HepG2 (cell line): ENCODE measurements around the gene NR2F6. TPM values are rescaled to one million over a fixed set of nuclear protein-coding genes. Genes with fewer than 3 reads are reported as not detected.
A peak's percentile ranks its signal among the peaks of the same experiment; 100 is the strongest.

Experiments
- CTCF ChIP-seq: sonication (generic); formaldehyde crosslinking; IDR thresholded peaks from 2 replicates; pipeline ENCODE4 v1.5.0; 2020; ENCODE audit warnings: mild to moderate bottlenecking, missing genetic modification reagents, moderate library complexity
- E2F2 ChIP-seq: sonication (generic); formaldehyde crosslinking; IDR thresholded peaks from 2 replicates; pipeline ENCODE4 v1.4.0; 2020; ENCODE audit warnings: missing genetic modification reagents, borderline replicate concordance
- HMG20B ChIP-seq: conservative IDR thresholded peaks from 2 replicates; pipeline ENCODE4 v1.6.1; 2016; ENCODE audit warnings: missing genetic modification reagents, missing compliant biosample characterization
- JUN ChIP-seq: sonication (generic); formaldehyde crosslinking; IDR thresholded peaks from 2 replicates; pipeline ENCODE4 v1.4.0; 2020; ENCODE audit warnings: mild to moderate bottlenecking, missing genetic modification reagents
- LCORL ChIP-seq, 2 experiments: fragments of 450-650 bp in 1 of 2; sonication (generic) in 1 of 2; formaldehyde crosslinking in 1 of 2; IDR thresholded peaks; 2 replicates each; pipeline versions ENCODE4 v1.5.0 to v1.6.1; 2017 to 2020; ENCODE audit warnings: antibody characterized with exemption in 1 of 2, missing genetic modification reagents in 1 of 2
- MIER3 ChIP-seq: IDR thresholded peaks from 2 replicates; pipeline ENCODE4 v1.6.1; 2016; ENCODE audit warnings: missing compliant biosample characterization, borderline replicate concordance
- MTA1 ChIP-seq: sonication (generic); formaldehyde crosslinking; IDR thresholded peaks from 2 replicates; pipeline ENCODE4 v1.4.0; 2020; ENCODE audit warnings: missing genetic modification reagents, mild to moderate bottlenecking, borderline replicate concordance
- NR2F1 ChIP-seq, 2 experiments: fragments of 450-650 bp in 1 of 2; formaldehyde crosslinking in 1 of 2; IDR thresholded peaks; 2 replicates each; pipeline versions ENCODE4 v1.5.0 to v1.6.1; 2016 to 2020; ENCODE audit warnings: mild to moderate bottlenecking in 1 of 2, missing compliant biosample characterization in 1 of 2, missing genetic modification reagents in 1 of 2, moderate library complexity in 1 of 2
- PLSCR1 ChIP-seq: sonication (generic); formaldehyde crosslinking; IDR thresholded peaks from 2 replicates; pipeline ENCODE4 v1.5.0; 2020; ENCODE audit warnings: missing genetic modification reagents, mild to moderate bottlenecking, borderline replicate concordance
- PRMT3 ChIP-seq: sonication (generic); formaldehyde crosslinking; IDR thresholded peaks from 2 replicates; pipeline ENCODE4 v1.8.1; 2022; ENCODE audit warnings: low read depth, mild to moderate bottlenecking, moderate library complexity, missing genetic modification reagents, borderline replicate concordance
- SNRNP70 ChIP-seq: fragments of 200-400 bp; formaldehyde crosslinking; IDR thresholded peaks from 2 replicates; pipeline ENCODE4 v1.6.1; 2017; ENCODE audit warnings: mild to moderate bottlenecking, low read depth, low read length, moderate library complexity
- SOX13 ChIP-seq, 3 experiments: fragments of 450-650 bp in 1 of 3; sonication (generic) in 1 of 3; formaldehyde crosslinking in 1 of 3; IDR thresholded peaks in 2 of 3; conservative IDR thresholded peaks in 1 of 3; 2 replicates each; pipeline versions ENCODE4 v1.5.0 to v1.6.1; 2016 to 2020; ENCODE audit warnings: antibody characterized with exemption in 1 of 3, mild to moderate bottlenecking in 1 of 3, missing compliant biosample characterization in 1 of 3, missing genetic modification reagents in 1 of 3, moderate library complexity in 1 of 3
- SP1 ChIP-seq, 2 experiments: fragments of 450-650 bp in 1 of 2; sonication (generic) in 1 of 2; formaldehyde crosslinking in 1 of 2; IDR thresholded peaks; 2 replicates each; pipeline versions ENCODE4 v1.4.0 to v1.6.1; 2016 to 2020; ENCODE audit warnings: missing genetic modification reagents in 1 of 2
- TBX2 ChIP-seq: sonication (generic); formaldehyde crosslinking; IDR thresholded peaks from 2 replicates; pipeline ENCODE4 v1.5.0; 2020; ENCODE audit warnings: missing genetic modification reagents, mild to moderate bottlenecking, borderline replicate concordance
- ZFP90 ChIP-seq: sonication (generic); formaldehyde crosslinking; IDR thresholded peaks from 2 replicates; pipeline ENCODE4 v1.8.0; 2022; ENCODE audit warnings: missing genetic modification reagents, mild to moderate bottlenecking, inconsistent platforms, borderline replicate concordance
- ZNF124 ChIP-seq: sonication (generic); formaldehyde crosslinking; IDR thresholded peaks from 2 replicates; pipeline ENCODE4 v1.4.0; 2020; ENCODE audit warnings: missing genetic modification reagents
- ZNF614 ChIP-seq: IDR thresholded peaks from 2 replicates; pipeline ENCODE4 v1.6.1; 2018; ENCODE audit warnings: missing biosample characterization, missing genetic modification reagents, inconsistent platforms, borderline replicate concordance
- ZNF761 ChIP-seq: sonication (generic); formaldehyde crosslinking; conservative IDR thresholded peaks from 2 replicates; pipeline ENCODE4 v1.4.0; 2020; ENCODE audit warnings: mild to moderate bottlenecking, missing genetic modification reagents
- ZNF766 ChIP-seq: sonication (generic); formaldehyde crosslinking; IDR thresholded peaks from 2 replicates; pipeline ENCODE4 v1.5.0; 2020; ENCODE audit warnings: missing genetic modification reagents, borderline replicate concordance
- ZNF777 ChIP-seq: sonication (generic); formaldehyde crosslinking; IDR thresholded peaks from 2 replicates; pipeline ENCODE4 v1.4.0; 2020; ENCODE audit warnings: missing genetic modification reagents
- polyA plus RNA-seq, 8 experiments: library from polyadenylated mRNA; depleted of rRNA in 3 of 8; stranded (reverse) in 7 of 8; unstranded in 1 of 8; fragments of >200 nt; fragmentation: Illumina TruSeq in 4 of 8; extraction: Trizol in 4 of 8; gene quantifications; 2 replicates each; pipeline versions ENCODE4 v1.2.1 to v1.2.3, GENCODE V29; 2011 to 2016; ENCODE audit warnings: low read depth in 4 of 8, missing spikeins in 1 of 8, mixed read lengths in 1 of 8; ENCODE audit not compliant: insufficient read depth in 1 of 8
- total RNA-seq, 5 experiments: library from RNA; depleted of rRNA; stranded (reverse); fragments of >200 nt; fragmentation: Illumina TruSeq; extraction: Trizol; gene quantifications; 2 replicates each; pipeline ENCODE4 v1.2.3, GENCODE V29; 2016; ENCODE audit warnings: low read depth in 1 of 5
- TF ChIP-seq, protein P1 (sequence below): sonication (generic); formaldehyde crosslinking; IDR thresholded peaks from 2 replicates; pipeline ENCODE4 v1.5.0; 2020; ENCODE audit warnings: mild to moderate bottlenecking, missing genetic modification reagents
- TF ChIP-seq, protein P2 (sequence below): IDR thresholded peaks from 2 replicates; pipeline ENCODE4 v1.6.1; 2018; ENCODE audit warnings: missing genetic modification reagents

NR2F6 gene
- total and polyA plus RNA-seq, 2 of the 13 experiments (the other 11 are each of a cell fraction or from before 2014, with no cell fraction given), result 30.9 to 72.4 TPM

DNA sequence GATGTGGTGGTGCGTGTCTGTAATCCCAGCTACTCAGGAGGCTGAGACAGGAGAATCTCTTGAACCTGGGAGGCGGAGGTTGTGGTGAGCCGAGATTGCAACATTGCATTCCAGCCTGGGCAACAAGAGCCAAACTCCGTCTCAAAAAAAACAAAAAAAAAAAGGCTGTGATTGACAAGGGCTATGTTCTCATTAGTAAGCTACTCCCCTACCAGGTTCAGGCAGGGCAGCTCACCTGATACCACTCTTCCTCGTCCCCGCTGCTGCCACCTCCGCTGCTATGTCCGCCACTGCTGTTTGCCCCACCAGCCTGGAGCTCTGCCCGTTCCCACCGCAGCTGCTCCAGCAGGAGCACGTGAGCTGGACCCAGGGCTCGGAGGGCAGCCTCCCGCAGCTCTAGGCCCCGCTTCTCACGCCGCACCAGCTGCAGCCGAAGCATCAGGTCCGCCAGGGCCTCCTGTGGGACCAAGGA is 9.5 kb upstream of the NR2F6 start (continued):
- no peak for TF ChIP-seq SP1 (IDR thresholded peaks at IDR 0.05)
- no peak for TF ChIP-seq SP1 (CRISPR knock-in tag; IDR thresholded peaks at IDR 0.05)
- no peak for TF ChIP-seq JUN (CRISPR knock-in tag)
- no peak for TF ChIP-seq ZNF761 (CRISPR knock-in tag)
- TF ChIP-seq NR2F1 (CRISPR knock-in tag; IDR thresholded peaks at IDR 0.05), result no peak
- no peak; the same call in 1 of the 2 replicates for TF ChIP-seq HMG20B (CRISPR knock-in tag)
- TF ChIP-seq ZFP90 (CRISPR knock-in tag), result no peak
- no peak for TF ChIP-seq ZNF766 (CRISPR knock-in tag)
- TF ChIP-seq, protein P1, sequence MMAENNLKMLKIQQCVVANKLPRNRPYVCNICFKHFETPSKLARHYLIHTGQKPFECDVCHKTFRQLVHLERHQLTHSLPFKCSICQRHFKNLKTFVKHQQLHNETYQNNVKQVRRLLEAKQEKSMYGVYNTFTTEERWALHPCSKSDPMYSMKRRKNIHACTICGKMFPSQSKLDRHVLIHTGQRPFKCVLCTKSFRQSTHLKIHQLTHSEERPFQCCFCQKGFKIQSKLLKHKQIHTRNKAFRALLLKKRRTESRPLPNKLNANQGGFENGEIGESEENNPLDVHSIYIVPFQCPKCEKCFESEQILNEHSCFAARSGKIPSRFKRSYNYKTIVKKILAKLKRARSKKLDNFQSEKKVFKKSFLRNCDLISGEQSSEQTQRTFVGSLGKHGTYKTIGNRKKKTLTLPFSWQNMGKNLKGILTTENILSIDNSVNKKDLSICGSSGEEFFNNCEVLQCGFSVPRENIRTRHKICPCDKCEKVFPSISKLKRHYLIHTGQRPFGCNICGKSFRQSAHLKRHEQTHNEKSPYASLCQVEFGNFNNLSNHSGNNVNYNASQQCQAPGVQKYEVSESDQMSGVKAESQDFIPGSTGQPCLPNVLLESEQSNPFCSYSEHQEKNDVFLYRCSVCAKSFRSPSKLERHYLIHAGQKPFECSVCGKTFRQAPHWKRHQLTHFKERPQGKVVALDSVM, result peak; percentile 99
- no peak for TF ChIP-seq ZNF124 (CRISPR knock-in tag)
- peak; percentile 43; the same call in 1 of the 2 replicates for TF ChIP-seq MTA1 (CRISPR knock-in tag)
- no peak for TF ChIP-seq PLSCR1 (CRISPR knock-in tag)
- TF ChIP-seq SNRNP70, result no peak
- TF ChIP-seq MIER3 (CRISPR knock-in tag), result no peak
- 0 out of 2 replicates have a peak, but pooled peaks have one; percentile 49 for TF ChIP-seq TBX2 (CRISPR knock-in tag)
- TF ChIP-seq CTCF (CRISPR knock-in tag), result no peak; the same call in 1 of the 2 replicates
- no peak for TF ChIP-seq PRMT3 (CRISPR knock-in tag)
- TF ChIP-seq LCORL (IDR thresholded peaks at IDR 0.05), result no peak
- TF ChIP-seq LCORL (CRISPR knock-in tag; IDR thresholded peaks at IDR 0.05), result no peak
- TF ChIP-seq ZNF777 (CRISPR knock-in tag), result no peak
- no peak for TF ChIP-seq E2F2 (CRISPR knock-in tag)
- no peak for TF ChIP-seq ZNF614 (CRISPR knock-in tag)
- TF ChIP-seq, protein P2, sequence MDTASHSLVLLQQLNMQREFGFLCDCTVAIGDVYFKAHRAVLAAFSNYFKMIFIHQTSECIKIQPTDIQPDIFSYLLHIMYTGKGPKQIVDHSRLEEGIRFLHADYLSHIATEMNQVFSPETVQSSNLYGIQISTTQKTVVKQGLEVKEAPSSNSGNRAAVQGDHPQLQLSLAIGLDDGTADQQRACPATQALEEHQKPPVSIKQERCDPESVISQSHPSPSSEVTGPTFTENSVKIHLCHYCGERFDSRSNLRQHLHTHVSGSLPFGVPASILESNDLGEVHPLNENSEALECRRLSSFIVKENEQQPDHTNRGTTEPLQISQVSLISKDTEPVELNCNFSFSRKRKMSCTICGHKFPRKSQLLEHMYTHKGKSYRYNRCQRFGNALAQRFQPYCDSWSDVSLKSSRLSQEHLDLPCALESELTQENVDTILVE (CRISPR knock-in tag), result 0 out of 2 replicates have a peak, but pooled peaks have one; percentile 59
- TF ChIP-seq SOX13 (IDR thresholded peaks at IDR 0.05), result no peak
- TF ChIP-seq SOX13 (CRISPR knock-in tag; conservative IDR thresholded peaks at IDR 0.05 in 1 of 2, IDR thresholded peaks at IDR 0.05 in 1 of 2), result peak in 1 of 2 experiments; percentile 28; a peak in 2 of 4 replicates
